ENCODE results near the gene GXYLT2. TPM values are rescaled to one million over a fixed set of nuclear protein-coding genes. Genes with fewer than 3 reads are reported as not detected.
"Not testable (repeated sequence)": the region's sequence is repeated elsewhere in the genome, so short reads cannot be mapped to it uniquely, and the experiment has no call there.

GXYLT2 gene
- polyA plus RNA-seq, 1 experiment = 5.7 TPM

GRCh38 chr3:72914383-72914782 lies 26.5 kb downstream of the GXYLT2 start:
- H3K36me3 ChIP-seq (ENCODE audit: control insufficient read depth, insufficient read depth, low read length) = no peaks in the 10 kb centered on the region
- DNase-seq (ENCODE audit: low read depth) = no peak
- no peak overlapping the region for H3K4me3 ChIP-seq (ENCODE audit: low read depth, low read length)
- no peak for TF ChIP-seq CTCF (IDR thresholded peaks at IDR 0.05; ENCODE audit: insufficient read depth, low read depth, low read length)
- ChIA-PET CTCF (interaction anchor here (0.6 to 1.6 kb wide), 2 partner anchors 9 to 16 kb away, joined by 3 to 6 read pairs; no protein-coding TSS in a partner anchor), POLR2A (no interaction called here)
- H3K27me3 ChIP-seq (ENCODE audit: control insufficient read depth, insufficient read depth, low read length) = no peaks in the 10 kb centered on the region

GRCh38 chr3:72916250-72916649 lies 28.4 kb downstream of the GXYLT2 start:
- Histone ChIP-seq H3K36me3 (ENCODE audit: control insufficient read depth, insufficient read depth, low read length) (no peaks in the 10 kb centered on the region), H3K27me3 (ENCODE audit: control insufficient read depth, insufficient read depth, low read length) (no peaks in the 10 kb centered on the region), H3K4me3 (ENCODE audit: low read depth, low read length) (no peak overlapping the region)
- TF ChIP-seq CTCF (IDR thresholded peaks at IDR 0.05; ENCODE audit: insufficient read depth, low read depth, low read length) = no peak
- POLR2A ChIA-PET = no interaction called here
- no peak for DNase-seq (ENCODE audit: low read depth)
- CTCF ChIA-PET = interaction anchor here (1.1 to 1.3 kb wide), 2 partner anchors 11 to 22 kb away, joined by 3 read pairs; no protein-coding TSS in a partner anchor

- DNase-seq (ENCODE audit: low read depth) = no peak
- ChIA-PET CTCF (interaction anchor here (1.0 to 1.3 kb wide), 2 partner anchors 8 to 19 kb away, joined by 3 to 4 read pairs; no protein-coding TSS in a partner anchor), POLR2A (no interaction called here)
- no peak overlapping the region for H3K4me3 ChIP-seq (ENCODE audit: low read depth, low read length)
- TF ChIP-seq CTCF (IDR thresholded peaks at IDR 0.05; ENCODE audit: insufficient read depth, low read depth, low read length) = no peak
- H3K27me3 ChIP-seq (ENCODE audit: control insufficient read depth, insufficient read depth, low read length) = no peaks in the 10 kb centered on the region
- H3K36me3 ChIP-seq (ENCODE audit: control insufficient read depth, insufficient read depth, low read length) = no peaks in the 10 kb centered on the region
Observed at GRCh38 chr3:72919520-72919919, 31.7 kb downstream of the GXYLT2 start.

GRCh38 chr3:72924055-72924454 lies 36.2 kb downstream of the GXYLT2 start:
- Histone ChIP-seq H3K27me3 (ENCODE audit: control insufficient read depth, insufficient read depth, low read length) (no peaks in the 10 kb centered on the region), H3K36me3 (ENCODE audit: control insufficient read depth, insufficient read depth, low read length) (no peaks in the 10 kb centered on the region), H3K4me3 (ENCODE audit: low read depth, low read length) (no peak overlapping the region)
- ChIA-PET POLR2A (no interaction called here), CTCF (interaction anchor here (2.0 kb wide), 1 partner anchor 10 kb away, joined by 6 read pairs; no protein-coding TSS in a partner anchor)
- DNase-seq (ENCODE audit: low read depth) = no peak
- TF ChIP-seq CTCF (IDR thresholded peaks at IDR 0.05; ENCODE audit: insufficient read depth, low read depth, low read length) = no peak

- DNase-seq (ENCODE audit: low read depth); H3K36me3 ChIP-seq (ENCODE audit: control insufficient read depth, insufficient read depth, low read length); POLR2A ChIA-PET; H3K27me3 ChIP-seq (ENCODE audit: control insufficient read depth, insufficient read depth, low read length); H3K4me3 ChIP-seq (ENCODE audit: low read depth, low read length): not testable (repeated sequence)
- CTCF ChIA-PET = interaction anchor here (1.6 kb wide), 1 partner anchor 9 kb away, joined by 4 read pairs; no protein-coding TSS in a partner anchor
Observed at GRCh38 chr3:72928781-72929735, 41.2 kb downstream of the GXYLT2 start.

Measured in BJ (cell line).